GM23338 (cell line): ENCODE results near the gene CD244. TPM values are rescaled to one million over a fixed set of nuclear protein-coding genes. Genes with fewer than 3 reads are reported as not detected.

Experiments
- ATAC-seq: fragments of 200-7000 bp; cut with Tn5 transposase; 3 replicates; pipeline ENCODE4 v1.9.1; 2020
- DNase-seq: peaks from one replicate; pipeline ENCODE4 v3.0.0-alpha.2; 2015; ENCODE audit warnings: low spot score
- H2AFZ ChIP-seq: fragments of 200-600 bp; sonication (generic); 2 replicates; pipeline ENCODE4 v1.8.0; 2016; ENCODE audit warnings: antibody characterized with exemption, mild to moderate bottlenecking, moderate library complexity
- H3F3A ChIP-seq: fragments of 200-600 bp; sonication (generic); replicated peaks from 2 replicates; pipeline ENCODE4 v1.8.0; 2017; ENCODE audit warnings: antibody characterized with exemption, mixed run types, low read depth
- H3K27ac ChIP-seq: fragments of 200-600 bp; sonication (generic); 2 replicates; pipeline ENCODE4 v1.6.1; 2016; ENCODE audit warnings: low read depth
- H3K27me3 ChIP-seq: fragments of 200-600 bp; sonication (generic); 2 replicates; pipeline ENCODE4 v1.8.0; 2016; ENCODE audit warnings: mild to moderate bottlenecking, mixed run types, moderate library complexity; ENCODE audit not compliant: insufficient read depth
- H3K36me3 ChIP-seq: fragments of 200-600 bp; sonication (generic); 2 replicates; pipeline ENCODE4 v1.8.0; 2016; ENCODE audit warnings: mild to moderate bottlenecking; ENCODE audit not compliant: insufficient read depth
- H3K4me1 ChIP-seq: fragments of 200-600 bp; sonication (generic); 2 replicates; pipeline ENCODE4 v1.8.0; 2016; ENCODE audit warnings: mild to moderate bottlenecking, moderate library complexity; ENCODE audit not compliant: insufficient read depth
- H3K4me2 ChIP-seq: fragments of 200-600 bp; sonication (generic); 2 replicates; pipeline ENCODE4 v1.7.1; 2017; ENCODE audit warnings: mixed run types
- H3K4me3 ChIP-seq: fragments of 200-600 bp; sonication (generic); 2 replicates; pipeline ENCODE4 v1.6.1; 2016; ENCODE audit warnings: mixed run types
- H3K79me2 ChIP-seq: fragments of 200-600 bp; sonication (generic); replicated peaks from 2 replicates; pipeline ENCODE4 v1.8.0; 2017; ENCODE audit warnings: mild to moderate bottlenecking; ENCODE audit not compliant: insufficient read depth
- H3K9me2 ChIP-seq: fragments of 200-600 bp; sonication (generic); 2 replicates; pipeline ENCODE4 v1.8.0; 2017; ENCODE audit not compliant: insufficient read depth
- H4K20me1 ChIP-seq: fragments of 200-600 bp; sonication (generic); replicated peaks from 2 replicates; pipeline ENCODE4 v1.8.0; 2017; ENCODE audit warnings: mild to moderate bottlenecking; ENCODE audit not compliant: insufficient read depth
- H3K27ac Mint-ChIP-seq: 2 replicates; pipeline ENCODE4 v1.8.0; 2020; ENCODE audit warnings: inconsistent platforms, mild to moderate bottlenecking, moderate library complexity, mixed read lengths
- H3K27me3 Mint-ChIP-seq: 3 replicates; pipeline ENCODE4 v1.8.0; 2022; ENCODE audit warnings: low read depth, mild to moderate bottlenecking, moderate library complexity, mixed read lengths, inconsistent platforms; ENCODE audit not compliant: insufficient read depth, poor library complexity
- H3K36me3 Mint-ChIP-seq: 3 replicates; pipeline ENCODE4 v1.8.0; 2021; ENCODE audit warnings: low read depth, mild to moderate bottlenecking, inconsistent platforms, moderate library complexity, mixed read lengths
- H3K4me1 Mint-ChIP-seq: 3 replicates; pipeline ENCODE4 v1.8.0; 2020; ENCODE audit warnings: mild to moderate bottlenecking, inconsistent platforms, mixed read lengths
- H3K4me3 Mint-ChIP-seq: 3 replicates; pipeline ENCODE4 v1.8.0; 2021; ENCODE audit warnings: moderate library complexity, mild to moderate bottlenecking, inconsistent platforms, mixed read lengths
- H3K9me3 Mint-ChIP-seq: 3 replicates; pipeline ENCODE4 v1.8.0; 2020; ENCODE audit warnings: moderate library complexity, mild to moderate bottlenecking, inconsistent platforms, mixed read lengths
- CREB1 ChIP-seq: fragments of 250-450 bp; sonication (Bioruptor Pico); IDR thresholded peaks from 2 replicates; pipeline ENCODE4 v1.5.0; 2020; ENCODE audit warnings: low read depth, mild to moderate bottlenecking, moderate library complexity
- EZH2 ChIP-seq: fragments of 200-600 bp; sonication (generic); IDR thresholded peaks from one replicate; pipeline ENCODE4 v1.8.0; 2017; ENCODE audit warnings: antibody characterized with exemption, mild to moderate bottlenecking, low read depth; ENCODE audit not compliant: unreplicated experiment
- EZH2phosphoT487 ChIP-seq: fragments of 200-600 bp; sonication (generic); IDR thresholded peaks from one replicate; pipeline ENCODE4 v1.8.1; 2018; ENCODE audit warnings: antibody characterized with exemption; ENCODE audit not compliant: unreplicated experiment
- JUNB ChIP-seq: IDR thresholded peaks from one replicate; pipeline ENCODE4 v1.6.1; 2016; ENCODE audit warnings: antibody characterized with exemption; ENCODE audit not compliant: unreplicated experiment
- NANOG ChIP-seq: IDR thresholded peaks from 2 replicates; pipeline ENCODE4 v1.6.1; 2016; ENCODE audit warnings: antibody characterized with exemption, borderline replicate concordance
- POLR2AphosphoS5 ChIP-seq: IDR thresholded peaks from 2 replicates; pipeline ENCODE4 v1.6.1; 2016; ENCODE audit warnings: antibody characterized with exemption, low read depth
- REST ChIP-seq: IDR thresholded peaks from one replicate; pipeline ENCODE4 v1.6.1; 2018; ENCODE audit warnings: antibody characterized with exemption; ENCODE audit not compliant: unreplicated experiment
- STAT1 ChIP-seq: IDR thresholded peaks from one replicate; pipeline ENCODE4 v1.6.1; 2016; ENCODE audit warnings: antibody characterized with exemption; ENCODE audit not compliant: unreplicated experiment
- ZNF114 ChIP-seq: fragments of 250-450 bp; sonication (Bioruptor Pico); IDR thresholded peaks from 2 replicates; pipeline ENCODE4 v1.5.0; 2020; ENCODE audit warnings: mild to moderate bottlenecking, moderate library complexity
- ZNF331 ChIP-seq: fragments of 250-450 bp; sonication (Bioruptor Pico); IDR thresholded peaks from 2 replicates; pipeline ENCODE4 v1.5.0; 2020; ENCODE audit warnings: low read depth, mild to moderate bottlenecking, moderate library complexity
- polyA plus RNA-seq: library from polyadenylated mRNA; unstranded; fragments of >200 nt; fragmentation: Nextera tagmentation; extraction: Ambion mirVana; gene quantifications from 2 replicates; pipeline ENCODE4 v1.2.1, GENCODE V29; 2016
- total RNA-seq: library from RNA; depleted of rRNA; stranded (reverse); fragments of >200 nt; shearing (Covaris generic); gene quantifications from 2 replicates; pipeline ENCODE4 v1.2.3, GENCODE V29; 2014
- TF ChIP-seq, protein P1 (sequence below), 2 experiments: fragments of 200-600 bp in 1 of 2; sonication (generic) in 1 of 2; conservative IDR thresholded peaks; 2 replicates each; pipeline versions ENCODE4 v1.5.1 to v1.6.1; 2016 to 2017; ENCODE audit warnings: antibody characterized with exemption in 2 of 2, low read depth in 2 of 2, mild to moderate bottlenecking in 2 of 2, moderate library complexity in 1 of 2
- TF ChIP-seq, protein P2 (sequence below): IDR thresholded peaks from 2 replicates; pipeline ENCODE4 v1.6.1; 2016; ENCODE audit warnings: antibody characterized with exemption

Gene CD244
- total and polyA plus RNA-seq, 2 experiments from 2014 or later = not detected

DNA sequence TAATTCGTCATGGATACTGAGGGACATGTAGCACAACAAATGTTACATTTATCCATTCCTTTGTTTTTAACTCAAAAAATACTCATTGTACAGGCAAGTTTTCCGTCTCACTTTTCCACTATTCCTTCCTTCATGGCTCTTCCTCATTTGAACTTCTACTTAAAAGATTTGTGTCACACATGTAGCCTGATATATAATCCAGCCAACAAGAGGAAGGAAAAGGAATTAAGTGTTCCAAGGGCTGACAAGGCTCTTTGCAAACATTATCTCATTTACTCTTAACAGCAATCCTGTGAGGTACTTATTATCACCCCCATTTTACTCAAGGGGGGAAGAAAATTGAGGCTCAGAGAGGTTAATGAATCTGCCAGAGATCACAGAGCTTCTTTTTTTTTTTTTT, 22.9 kb downstream of the CD244 start:
- H3K4me1 Mint-ChIP-seq = peaks cover 8% of the 10 kb centered on the region
- no peaks in the 10 kb centered on the region for H3K9me3 Mint-ChIP-seq
- Histone ChIP-seq H3K27ac (no peak overlapping the region), H4K20me1 (no peaks in the 10 kb centered on the region), H3K79me2 (no peaks in the 10 kb centered on the region), H3K4me2 (no peak overlapping the region), H3K9me2 (no peaks in the 10 kb centered on the region), H3K36me3 (no peaks in the 10 kb centered on the region), H3K4me3 (no peak overlapping the region), H3F3A (no peaks in the 10 kb centered on the region), H3K27me3 (no peaks in the 10 kb centered on the region), H2AFZ (no peak overlapping the region), H3K4me1 (peaks cover 6% of the 10 kb centered on the region)
- ATAC-seq (no peak), DNase-seq (no peak)
- no peak overlapping the region for H3K27ac Mint-ChIP-seq
- H3K36me3 Mint-ChIP-seq = no peaks in the 10 kb centered on the region
- no peak overlapping the region for H3K4me3 Mint-ChIP-seq
- peaks cover 2% of the 10 kb centered on the region for H3K27me3 Mint-ChIP-seq
- TF ChIP-seq, protein P1, sequence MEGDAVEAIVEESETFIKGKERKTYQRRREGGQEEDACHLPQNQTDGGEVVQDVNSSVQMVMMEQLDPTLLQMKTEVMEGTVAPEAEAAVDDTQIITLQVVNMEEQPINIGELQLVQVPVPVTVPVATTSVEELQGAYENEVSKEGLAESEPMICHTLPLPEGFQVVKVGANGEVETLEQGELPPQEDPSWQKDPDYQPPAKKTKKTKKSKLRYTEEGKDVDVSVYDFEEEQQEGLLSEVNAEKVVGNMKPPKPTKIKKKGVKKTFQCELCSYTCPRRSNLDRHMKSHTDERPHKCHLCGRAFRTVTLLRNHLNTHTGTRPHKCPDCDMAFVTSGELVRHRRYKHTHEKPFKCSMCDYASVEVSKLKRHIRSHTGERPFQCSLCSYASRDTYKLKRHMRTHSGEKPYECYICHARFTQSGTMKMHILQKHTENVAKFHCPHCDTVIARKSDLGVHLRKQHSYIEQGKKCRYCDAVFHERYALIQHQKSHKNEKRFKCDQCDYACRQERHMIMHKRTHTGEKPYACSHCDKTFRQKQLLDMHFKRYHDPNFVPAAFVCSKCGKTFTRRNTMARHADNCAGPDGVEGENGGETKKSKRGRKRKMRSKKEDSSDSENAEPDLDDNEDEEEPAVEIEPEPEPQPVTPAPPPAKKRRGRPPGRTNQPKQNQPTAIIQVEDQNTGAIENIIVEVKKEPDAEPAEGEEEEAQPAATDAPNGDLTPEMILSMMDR (conservative IDR thresholded peaks at IDR 0.05; ENCODE audit: low read depth in 2 of 2) = no peak
- no peak for TF ChIP-seq EZH2

GRCh38 chr1:160838888-160839287, 23.8 kb downstream of the CD244 start:
- Histone ChIP-seq H3K27ac (no peak overlapping the region), H3K36me3 (no peaks in the 10 kb centered on the region), H3K9me2 (no peaks in the 10 kb centered on the region), H3F3A (no peaks in the 10 kb centered on the region), H4K20me1 (no peaks in the 10 kb centered on the region), H3K4me2 (no peak overlapping the region), H2AFZ (no peak overlapping the region), H3K4me3 (no peak overlapping the region), H3K79me2 (no peaks in the 10 kb centered on the region), H3K4me1 (peaks cover 7% of the 10 kb centered on the region), H3K27me3 (no peaks in the 10 kb centered on the region)
- Mint-ChIP-seq H3K4me1 (peaks cover 11% of the 10 kb centered on the region), H3K4me3 (no peak overlapping the region), H3K9me3 (no peaks in the 10 kb centered on the region), H3K27ac (no peak overlapping the region), H3K27me3 (peaks cover 2% of the 10 kb centered on the region), H3K36me3 (no peaks in the 10 kb centered on the region)
- ATAC-seq = no peak
- no peak for DNase-seq
- no peak for TF ChIP-seq ZNF331 (CRISPR knock-in tag)
- no peak for TF ChIP-seq NANOG
- no peak for TF ChIP-seq EZH2
- no peak for TF ChIP-seq CREB1 (CRISPR knock-in tag)
- no peak for TF ChIP-seq EZH2phosphoT487
- TF ChIP-seq, protein P1 (conservative IDR thresholded peaks at IDR 0.05; ENCODE audit: low read depth in 2 of 2) = no peak
- TF ChIP-seq POLR2AphosphoS5 = no peak
- TF ChIP-seq REST = no peak
- no peak for TF ChIP-seq ZNF114 (CRISPR knock-in tag)
- TF ChIP-seq STAT1 = no peak
- TF ChIP-seq, protein P2, sequence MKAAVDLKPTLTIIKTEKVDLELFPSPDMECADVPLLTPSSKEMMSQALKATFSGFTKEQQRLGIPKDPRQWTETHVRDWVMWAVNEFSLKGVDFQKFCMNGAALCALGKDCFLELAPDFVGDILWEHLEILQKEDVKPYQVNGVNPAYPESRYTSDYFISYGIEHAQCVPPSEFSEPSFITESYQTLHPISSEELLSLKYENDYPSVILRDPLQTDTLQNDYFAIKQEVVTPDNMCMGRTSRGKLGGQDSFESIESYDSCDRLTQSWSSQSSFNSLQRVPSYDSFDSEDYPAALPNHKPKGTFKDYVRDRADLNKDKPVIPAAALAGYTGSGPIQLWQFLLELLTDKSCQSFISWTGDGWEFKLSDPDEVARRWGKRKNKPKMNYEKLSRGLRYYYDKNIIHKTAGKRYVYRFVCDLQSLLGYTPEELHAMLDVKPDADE = no peak
- TF ChIP-seq JUNB = no peak
